Measurements from ENCODE around the gene CCDC38.
"Not testable (repeated sequence)": the region's sequence is repeated elsewhere in the genome, so short reads cannot be mapped to it uniquely, and the experiment has no call there.

The CCDC38 gene

DNA sequence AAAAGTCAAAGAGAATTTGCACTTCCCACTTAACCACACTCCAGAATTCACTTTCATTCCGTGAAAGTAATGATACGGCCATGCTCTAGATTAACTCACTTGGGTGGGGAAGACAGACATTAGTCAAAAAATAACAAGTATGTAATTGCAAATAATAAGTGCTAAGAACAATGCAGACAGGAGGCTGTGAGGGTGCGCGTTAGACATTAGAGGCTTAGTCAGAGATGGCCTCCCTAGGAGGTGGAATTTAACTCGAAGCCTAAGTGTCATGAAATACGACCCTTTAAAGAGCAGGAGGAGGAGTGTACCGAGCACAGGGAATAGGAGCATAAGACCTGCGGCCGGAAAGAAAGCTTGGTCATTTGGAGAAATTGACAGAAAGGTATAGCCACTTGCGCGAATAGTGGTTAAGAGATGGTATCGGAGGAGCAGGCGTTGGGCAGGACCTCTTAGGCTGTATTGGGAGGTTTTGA lies 83.0 kb downstream of the CCDC38 start:
- Histone ChIP-seq H3K36me3 (ENCODE audit: control insufficient read depth, insufficient read depth, low read length) (peaks cover 36% of the 10 kb centered on the region), H3K9ac (ENCODE audit: low read depth, low read length) (peak overlapping the region; percentile 95), H3K27me3 (ENCODE audit: control insufficient read depth, insufficient read depth, low read length) (no peaks in the 10 kb centered on the region), H3K4me1 (ENCODE audit: control insufficient read depth, insufficient read depth, low read length) (peaks cover 7% of the 10 kb centered on the region; the same call in 1 of the 2 replicates), H3K4me3 (ENCODE audit: low read depth, low read length) (peak overlapping the region; percentile 92), H3K9me3 (ENCODE audit: control insufficient read depth, insufficient read depth, low read length) (peaks cover 5% of the 10 kb centered on the region), H3K27ac (ENCODE audit: low read depth, low read length) (peak overlapping the region; percentile 91)

DNA sequence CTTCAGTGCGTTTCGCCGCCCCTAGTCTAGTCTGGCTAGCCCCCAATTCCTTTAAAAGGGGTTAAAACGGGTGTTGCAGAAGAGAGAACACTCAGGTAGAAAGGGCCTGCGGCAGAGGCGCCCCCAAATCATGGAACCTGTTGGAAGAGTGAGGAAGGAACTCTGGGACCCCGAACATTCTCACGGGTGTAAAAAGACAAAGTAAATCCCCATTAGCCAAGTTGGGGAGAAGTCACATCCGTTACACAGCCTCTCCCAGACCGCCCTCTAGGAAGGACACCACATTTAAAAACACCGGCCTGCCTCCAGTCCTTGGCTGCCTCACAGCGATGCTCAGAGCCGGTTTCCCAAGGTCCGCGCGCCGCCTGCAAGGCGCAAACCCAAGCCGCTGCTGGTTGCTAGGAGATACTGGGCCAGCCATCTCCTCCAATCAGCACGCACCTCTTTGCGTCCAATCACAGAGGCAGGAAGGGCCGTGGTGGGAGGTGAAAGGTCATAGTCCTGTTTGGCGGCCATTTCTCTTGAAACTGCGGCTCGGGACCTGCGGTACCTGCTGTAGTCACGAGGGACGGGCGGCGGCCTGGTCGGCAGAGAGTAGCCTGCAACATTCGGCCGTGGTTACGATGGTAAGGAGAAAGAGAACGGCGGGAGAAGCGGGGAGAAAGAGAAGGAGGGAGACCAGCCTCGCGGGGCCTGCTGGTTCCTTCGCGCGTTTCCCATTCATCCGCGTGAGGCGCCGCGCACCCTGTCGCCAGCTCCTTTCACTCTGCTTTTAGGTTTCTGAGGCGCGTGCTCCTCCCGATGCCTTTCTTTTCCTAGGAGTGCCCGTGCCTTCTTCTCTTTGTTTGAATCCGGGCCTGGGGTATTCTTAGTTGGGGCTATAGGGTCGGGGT lies 83.7 kb downstream of the CCDC38 start, which contains the start of gene SNRPF:
TSS of gene SNRPF (plus strand) at position 502 of the 893 bp plus-strand sequence. CDS start at position 624, 122 bp downstream.
- peak within 1 kb of the TSS; percentile 91 for H3K27ac ChIP-seq (ENCODE audit: low read depth, low read length)
- peaks cover 5% of the 10 kb centered on the region for H3K9me3 ChIP-seq (ENCODE audit: control insufficient read depth, insufficient read depth, low read length)
- peaks cover 29% of the 10 kb centered on the region for H3K36me3 ChIP-seq (ENCODE audit: control insufficient read depth, insufficient read depth, low read length)
- peak within 1 kb of the TSS; percentile 95 for H3K9ac ChIP-seq (ENCODE audit: low read depth, low read length)
- peaks cover 11% of the 10 kb centered on the region; the same call in 1 of the 2 replicates for H3K4me1 ChIP-seq (ENCODE audit: control insufficient read depth, insufficient read depth, low read length)
- no peaks in the 10 kb centered on the region for H3K27me3 ChIP-seq (ENCODE audit: control insufficient read depth, insufficient read depth, low read length)
- peak within 1 kb of the TSS; percentile 92 for H3K4me3 ChIP-seq (ENCODE audit: low read depth, low read length)

DNA sequence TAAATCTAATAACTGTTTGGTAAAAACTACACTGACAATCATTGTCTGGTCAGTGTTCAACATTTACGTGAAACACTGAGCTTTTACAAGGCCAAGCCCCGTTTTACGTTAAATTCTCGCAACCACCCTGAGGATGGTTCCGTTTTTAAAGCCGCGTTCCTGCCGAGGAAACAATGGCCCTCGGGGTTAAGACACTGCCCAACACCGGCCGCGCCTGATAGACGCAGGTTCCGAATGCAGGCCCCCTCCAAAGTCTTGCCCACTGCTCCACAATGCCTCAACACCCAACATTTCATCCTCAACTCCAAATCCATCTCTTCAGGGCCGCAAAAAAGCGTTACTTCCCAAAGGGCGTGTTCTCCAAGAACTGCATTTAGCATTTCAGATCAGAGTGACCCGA lies 84.6 kb downstream of the CCDC38 start:
- peaks cover 5% of the 10 kb centered on the region for H3K9me3 ChIP-seq (ENCODE audit: control insufficient read depth, insufficient read depth, low read length)
- peak overlapping the region; percentile 92 for H3K4me3 ChIP-seq (ENCODE audit: low read depth, low read length)
- no peak overlapping the region for H3K9ac ChIP-seq (ENCODE audit: low read depth, low read length)

DNA sequence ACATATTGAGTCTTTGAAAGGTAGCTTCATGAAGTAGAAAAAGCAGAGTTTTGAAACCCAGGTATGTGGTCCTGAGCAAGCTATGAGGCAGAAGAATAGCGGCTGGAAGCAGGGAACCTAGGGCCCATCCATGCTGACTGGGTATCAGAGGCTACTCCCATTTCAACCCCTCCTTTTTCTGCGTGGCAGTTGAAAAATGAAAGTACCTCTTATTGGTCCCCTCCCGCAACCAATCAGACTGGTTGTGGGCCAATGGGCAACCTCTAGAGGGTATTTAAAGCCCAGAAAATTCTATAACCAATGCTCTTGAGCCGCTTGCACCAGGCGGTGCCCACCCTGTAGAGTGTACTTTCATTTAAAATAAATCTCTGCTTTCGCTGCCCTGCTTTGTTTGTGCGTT lies 85.3 kb downstream of the CCDC38 start:
- no peaks in the 10 kb centered on the region for H3K27me3 ChIP-seq (ENCODE audit: control insufficient read depth, insufficient read depth, low read length)
- peaks cover 14% of the 10 kb centered on the region for H3K36me3 ChIP-seq (ENCODE audit: control insufficient read depth, insufficient read depth, low read length)
- H3K9me3 ChIP-seq (ENCODE audit: control insufficient read depth, insufficient read depth, low read length), result peaks cover 5% of the 10 kb centered on the region
- no peak overlapping the region for H3K9ac ChIP-seq (ENCODE audit: low read depth, low read length)
- H3K27ac ChIP-seq (ENCODE audit: low read depth, low read length), result no peak overlapping the region
- H3K4me1 ChIP-seq (ENCODE audit: control insufficient read depth, insufficient read depth, low read length), result peaks cover 11% of the 10 kb centered on the region; the same call in 1 of the 2 replicates
- peak overlapping the region; percentile 92; the same call in 1 of the 2 replicates for H3K4me3 ChIP-seq (ENCODE audit: low read depth, low read length)

More for the DNA sequence above, 84.6 kb downstream of the CCDC38 start:
- Histone ChIP-seq H3K36me3 (ENCODE audit: control insufficient read depth, insufficient read depth, low read length) (peaks cover 20% of the 10 kb centered on the region), H3K27me3 (ENCODE audit: control insufficient read depth, insufficient read depth, low read length) (no peaks in the 10 kb centered on the region), H3K27ac (ENCODE audit: low read depth, low read length) (no peak overlapping the region), H3K4me1 (ENCODE audit: control insufficient read depth, insufficient read depth, low read length) (peaks cover 11% of the 10 kb centered on the region; the same call in 1 of the 2 replicates)

DNA sequence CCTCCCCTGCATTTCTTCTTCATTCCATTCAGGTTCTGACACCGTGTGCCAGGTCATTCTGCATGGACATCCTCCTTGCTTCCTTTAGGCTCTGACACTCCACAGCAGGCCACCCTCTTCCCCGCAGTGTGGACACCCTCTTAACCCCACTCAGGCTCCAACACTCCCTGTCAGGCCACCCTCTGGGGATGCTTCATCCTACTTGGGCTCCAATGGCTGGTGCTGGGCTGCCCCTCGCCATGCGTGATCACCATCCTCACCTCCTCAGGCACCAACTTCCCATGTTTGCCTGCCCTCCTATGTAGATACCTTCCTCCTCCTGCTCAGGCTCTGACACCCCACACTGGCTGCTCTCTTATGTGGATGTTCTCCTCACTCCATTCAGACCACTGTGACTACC lies 90.3 kb downstream of the CCDC38 start:
- H3K27ac ChIP-seq (ENCODE audit: low read depth, low read length), result no peak overlapping the region
- H3K4me3 ChIP-seq (ENCODE audit: low read depth, low read length), result no peak overlapping the region
- no peaks in the 10 kb centered on the region for H3K27me3 ChIP-seq (ENCODE audit: control insufficient read depth, insufficient read depth, low read length)
- H3K9me3 ChIP-seq (ENCODE audit: control insufficient read depth, insufficient read depth, low read length), result no peaks in the 10 kb centered on the region
- H3K9ac ChIP-seq (ENCODE audit: low read depth, low read length), result no peak overlapping the region
- H3K36me3 ChIP-seq (ENCODE audit: control insufficient read depth, insufficient read depth, low read length), result no peaks in the 10 kb centered on the region
- peaks cover 7% of the 10 kb centered on the region; the same call in 1 of the 2 replicates for H3K4me1 ChIP-seq (ENCODE audit: control insufficient read depth, insufficient read depth, low read length)

DNA sequence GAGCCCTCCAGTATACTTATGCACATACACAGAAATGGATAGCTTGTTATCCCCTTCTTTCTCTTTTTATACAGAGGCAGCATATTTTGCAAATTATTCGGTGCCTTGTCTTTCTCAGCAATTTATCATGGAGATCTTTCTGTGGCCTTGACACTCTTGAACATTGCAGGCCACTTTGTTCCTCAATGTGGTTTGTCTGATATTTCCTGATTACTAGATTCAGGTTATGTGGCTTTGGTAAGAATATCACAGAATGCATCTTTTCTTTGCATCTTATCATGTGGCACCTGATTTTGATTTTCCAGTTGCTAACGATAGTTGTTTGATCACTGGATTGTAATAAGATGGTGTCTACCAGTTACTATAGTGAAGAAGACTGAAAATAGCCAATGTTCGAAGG lies 90.8 kb downstream of the CCDC38 start:
- Histone ChIP-seq H3K9me3 (ENCODE audit: control insufficient read depth, insufficient read depth, low read length) (no peaks in the 10 kb centered on the region), H3K36me3 (ENCODE audit: control insufficient read depth, insufficient read depth, low read length) (no peaks in the 10 kb centered on the region), H3K4me3 (ENCODE audit: low read depth, low read length) (no peak overlapping the region), H3K9ac (ENCODE audit: low read depth, low read length) (no peak overlapping the region), H3K27ac (ENCODE audit: low read depth, low read length) (no peak overlapping the region), H3K27me3 (ENCODE audit: control insufficient read depth, insufficient read depth, low read length) (no peaks in the 10 kb centered on the region), H3K4me1 (ENCODE audit: control insufficient read depth, insufficient read depth, low read length) (peaks cover 7% of the 10 kb centered on the region; the same call in 1 of the 2 replicates)

DNA sequence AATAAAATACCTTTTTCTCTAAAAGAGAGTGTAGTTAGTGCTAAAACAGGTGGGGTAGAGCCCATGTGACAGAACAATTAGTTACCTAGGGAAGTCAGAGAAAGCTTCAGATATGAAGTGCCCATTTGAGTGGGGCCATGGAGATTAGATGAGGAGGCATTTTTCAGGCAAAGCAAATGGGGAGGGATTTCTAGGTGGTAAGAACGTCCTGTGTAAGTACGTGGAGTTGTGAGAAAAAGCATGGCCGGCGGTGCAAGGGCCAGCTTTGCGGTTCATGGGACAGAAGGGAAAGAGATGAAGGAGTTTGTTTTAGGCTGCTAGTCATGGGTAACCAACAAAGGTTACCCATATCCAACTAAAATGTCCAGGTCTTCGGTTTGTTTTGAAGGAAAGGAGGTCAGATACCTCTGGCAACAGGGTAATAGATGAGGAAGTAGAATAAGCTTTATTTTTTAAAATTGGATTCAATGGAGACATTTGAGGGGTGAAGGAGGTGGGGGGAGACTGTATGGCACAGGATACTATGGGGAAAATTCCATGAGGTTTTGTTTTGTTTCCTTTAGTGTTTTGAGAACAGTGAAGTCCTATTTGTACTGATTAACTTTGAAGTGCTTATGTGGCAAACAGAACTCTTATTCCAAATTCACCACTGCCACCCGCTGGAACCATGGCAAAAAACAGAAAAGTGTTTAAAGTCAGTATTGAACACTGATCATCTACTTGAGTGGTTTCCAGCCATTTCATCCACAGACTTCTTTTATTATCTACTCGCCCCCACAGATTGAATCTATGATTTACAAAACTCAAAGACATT lies 93.6 kb downstream of the CCDC38 start:
- H3K9me3 ChIP-seq (ENCODE audit: control insufficient read depth, insufficient read depth, low read length), result no peaks in the 10 kb centered on the region
- H3K27ac ChIP-seq (ENCODE audit: low read depth, low read length), result no peak overlapping the region
- no peaks in the 10 kb centered on the region for H3K4me1 ChIP-seq (ENCODE audit: control insufficient read depth, insufficient read depth, low read length)
- no peak overlapping the region for H3K9ac ChIP-seq (ENCODE audit: low read depth, low read length)
- no peaks in the 10 kb centered on the region for H3K36me3 ChIP-seq (ENCODE audit: control insufficient read depth, insufficient read depth, low read length)
- no peak overlapping the region for H3K4me3 ChIP-seq (ENCODE audit: low read depth, low read length)
- no peaks in the 10 kb centered on the region for H3K27me3 ChIP-seq (ENCODE audit: control insufficient read depth, insufficient read depth, low read length)

DNA sequence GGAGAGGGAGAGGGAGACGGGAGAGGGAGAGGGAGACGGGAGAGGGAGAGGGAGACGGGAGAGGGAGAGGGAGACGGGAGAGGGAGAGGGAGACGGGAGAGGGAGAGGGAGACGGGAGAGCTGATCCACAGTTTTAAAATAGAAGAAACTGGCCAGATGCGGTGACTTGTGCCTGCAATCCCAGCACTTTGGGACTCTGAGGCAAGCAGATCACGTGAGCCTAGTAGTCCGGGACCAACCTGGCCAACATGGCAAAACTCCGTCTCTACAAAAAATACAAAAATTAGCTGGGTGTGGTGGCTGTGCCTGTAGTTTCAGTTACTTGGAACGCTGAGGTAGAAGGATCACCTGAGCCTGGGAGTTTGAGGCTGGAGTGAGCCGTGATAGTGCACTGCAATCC lies 100.0 kb downstream of the CCDC38 start:
- not testable (repeated sequence) for H3K4me1 ChIP-seq (ENCODE audit: control insufficient read depth, insufficient read depth, low read length); H3K9me3 ChIP-seq (ENCODE audit: control insufficient read depth, insufficient read depth, low read length); H3K9ac ChIP-seq (ENCODE audit: low read depth, low read length); H3K27ac ChIP-seq (ENCODE audit: low read depth, low read length); H3K36me3 ChIP-seq (ENCODE audit: control insufficient read depth, insufficient read depth, low read length); H3K27me3 ChIP-seq (ENCODE audit: control insufficient read depth, insufficient read depth, low read length); H3K4me3 ChIP-seq (ENCODE audit: low read depth, low read length)

DNA sequence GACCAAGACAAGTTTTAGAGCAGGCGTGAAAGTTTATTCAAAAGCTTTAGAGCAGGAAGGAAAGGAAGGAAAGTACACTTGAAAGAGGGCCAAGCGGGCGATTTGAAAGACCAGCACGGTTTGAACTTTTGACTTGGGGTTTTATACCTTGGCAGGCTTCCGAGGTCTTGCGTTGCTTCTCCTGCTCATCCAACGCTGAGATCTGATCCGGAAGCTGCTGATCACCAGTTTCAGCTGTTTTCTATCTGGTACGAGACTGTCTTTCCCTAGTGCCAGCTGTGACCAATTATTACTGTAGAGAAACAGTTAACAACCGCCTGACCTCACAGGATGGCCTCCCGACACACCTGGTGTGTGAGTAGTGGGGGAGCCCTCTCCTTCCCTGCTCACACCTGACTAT lies 104.3 kb downstream of the CCDC38 start:
- H3K9ac ChIP-seq (ENCODE audit: low read depth, low read length), result no peak overlapping the region
- peaks cover 4% of the 10 kb centered on the region; the same call in 1 of the 2 replicates for H3K4me1 ChIP-seq (ENCODE audit: control insufficient read depth, insufficient read depth, low read length)
- no peak overlapping the region for H3K4me3 ChIP-seq (ENCODE audit: low read depth, low read length)
- no peaks in the 10 kb centered on the region for H3K27me3 ChIP-seq (ENCODE audit: control insufficient read depth, insufficient read depth, low read length)
- no peaks in the 10 kb centered on the region for H3K36me3 ChIP-seq (ENCODE audit: control insufficient read depth, insufficient read depth, low read length)
- H3K27ac ChIP-seq (ENCODE audit: low read depth, low read length), result no peak overlapping the region
- H3K9me3 ChIP-seq (ENCODE audit: control insufficient read depth, insufficient read depth, low read length), result no peaks in the 10 kb centered on the region

DNA sequence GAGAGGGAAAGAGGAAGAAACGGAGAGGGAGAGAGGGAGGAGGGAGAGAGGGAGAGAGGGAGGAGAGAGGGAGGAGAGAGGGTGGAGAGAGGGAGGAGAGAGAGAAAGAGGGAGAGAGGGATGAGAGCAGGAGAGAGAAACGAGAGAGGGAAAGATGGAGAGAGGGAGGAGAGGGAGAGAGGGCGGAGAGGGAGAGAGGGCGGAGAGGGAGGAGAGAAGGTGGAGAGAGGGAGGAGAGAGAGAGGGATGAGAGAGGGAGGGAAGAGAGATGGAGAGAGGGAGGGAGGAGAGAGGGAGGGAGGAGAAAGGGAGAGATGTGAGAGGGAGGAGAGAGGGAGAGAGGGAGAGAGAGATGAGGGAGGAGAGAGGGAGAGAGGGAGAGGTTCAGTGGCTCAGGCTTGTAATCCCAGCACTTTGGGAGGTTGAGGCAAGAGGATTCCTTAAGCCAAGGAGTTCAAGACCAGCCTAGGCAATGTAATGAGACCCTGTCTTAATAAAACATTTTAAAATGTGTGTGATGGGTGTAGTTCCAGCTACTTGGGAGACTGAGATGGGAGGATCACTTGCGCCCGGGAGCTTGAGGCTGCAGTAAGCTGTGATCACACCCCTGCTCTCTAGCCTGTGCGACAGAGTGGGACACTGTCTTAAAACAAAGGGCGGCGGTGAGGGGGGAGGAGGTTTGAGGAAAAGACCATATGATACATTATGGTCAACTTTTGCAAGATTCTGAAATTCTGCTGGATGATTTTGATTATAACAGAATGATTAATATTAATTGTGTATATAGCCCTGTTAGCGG lies 105.0 kb downstream of the CCDC38 start:
- H3K4me1 ChIP-seq (ENCODE audit: control insufficient read depth, insufficient read depth, low read length), result peaks cover 4% of the 10 kb centered on the region; the same call in 1 of the 2 replicates
- no peak overlapping the region for H3K27ac ChIP-seq (ENCODE audit: low read depth, low read length)
- H3K9ac ChIP-seq (ENCODE audit: low read depth, low read length), result no peak overlapping the region
- no peak overlapping the region for H3K4me3 ChIP-seq (ENCODE audit: low read depth, low read length)
- H3K9me3 ChIP-seq (ENCODE audit: control insufficient read depth, insufficient read depth, low read length), result no peaks in the 10 kb centered on the region
- H3K36me3 ChIP-seq (ENCODE audit: control insufficient read depth, insufficient read depth, low read length), result no peaks in the 10 kb centered on the region
- no peaks in the 10 kb centered on the region for H3K27me3 ChIP-seq (ENCODE audit: control insufficient read depth, insufficient read depth, low read length)

All from HUES48 (cell line).